Fibroblast of lung (primary cell): ENCODE results near the gene TCERG1L. TPM values are rescaled to one million over a fixed set of nuclear protein-coding genes. Genes with fewer than 3 reads are reported as not detected.

Source experiments
- DNase-seq, 2 donors: peaks; one replicate each; pipeline versions ENCODE4 v3.0.0 to v3.0.0-alpha.2; 2010; ENCODE audit warnings: low read depth in 2 of 2
- H2AFZ ChIP-seq: 2 replicates; pipeline ENCODE4 v1.5.1; 2012; ENCODE audit warnings: low read length, control low read depth, inconsistent platforms
- H3K27ac ChIP-seq: 2 replicates; pipeline ENCODE4 v1.5.1; 2011; ENCODE audit warnings: low read length, control low read depth; ENCODE audit not compliant: insufficient read depth
- H3K27me3 ChIP-seq: 2 replicates; pipeline ENCODE4 v1.5.1; 2011; ENCODE audit warnings: mild to moderate bottlenecking, low read length; ENCODE audit not compliant: control insufficient read depth, insufficient read depth
- H3K36me3 ChIP-seq: 2 replicates; pipeline ENCODE4 v1.5.1; 2011; ENCODE audit warnings: low read length; ENCODE audit not compliant: control insufficient read depth, insufficient read depth
- H3K4me1 ChIP-seq: 2 replicates; pipeline ENCODE4 v1.5.1; 2011; ENCODE audit warnings: low read length; ENCODE audit not compliant: control insufficient read depth, insufficient read depth; ENCODE audit errors: extremely low read depth
- H3K4me2 ChIP-seq: 2 replicates; pipeline ENCODE4 v1.5.1; 2011; ENCODE audit warnings: low read length, control low read depth; ENCODE audit not compliant: insufficient read depth; ENCODE audit errors: extremely low read depth
- H3K4me3 ChIP-seq, 4 experiments: fragments of 200-600 bp in 1 of 4; sonication (generic) in 1 of 4; replicated peaks in 1 of 4; 2 replicates each; pipeline ENCODE4 v1.5.1; 2011 to 2016; ENCODE audit warnings: low read length in 4 of 4, low read depth in 3 of 4, mild to moderate bottlenecking in 3 of 4, control low read depth in 2 of 4, inconsistent platforms in 1 of 4, mixed read lengths in 1 of 4; ENCODE audit not compliant: insufficient read depth in 1 of 4; ENCODE audit errors: control extremely low read depth in 1 of 4
- H3K79me2 ChIP-seq: 2 replicates; pipeline ENCODE4 v1.5.1; 2012; ENCODE audit warnings: mild to moderate bottlenecking, low read length, inconsistent platforms; ENCODE audit not compliant: control insufficient read depth, insufficient read depth
- H3K9ac ChIP-seq: 2 replicates; pipeline ENCODE4 v1.5.1; 2011; ENCODE audit warnings: mild to moderate bottlenecking, low read length, control low read depth; ENCODE audit not compliant: insufficient read depth
- H3K9me3 ChIP-seq: 2 replicates; pipeline ENCODE4 v1.5.1; 2012; ENCODE audit warnings: low read depth, low read length; ENCODE audit not compliant: control insufficient read depth, insufficient read depth
- H4K20me1 ChIP-seq: 2 replicates; pipeline ENCODE4 v1.5.1; 2011; ENCODE audit warnings: low read length; ENCODE audit not compliant: control insufficient read depth, insufficient read depth; ENCODE audit errors: extremely low read depth
- CTCF ChIP-seq, 2 donors: IDR thresholded peaks in 1 of 2; conservative IDR thresholded peaks in 1 of 2; 1 replicate in 1 of 2; 2 replicates in 1 of 2; pipeline ENCODE4 v1.5.1; 2011 to 2012; ENCODE audit warnings: low read length in 2 of 2, control low read depth in 1 of 2, inconsistent platforms in 1 of 2, low read depth in 1 of 2, mild to moderate bottlenecking in 1 of 2
- EZH2 ChIP-seq: IDR thresholded peaks from 2 replicates; pipeline ENCODE4 v1.5.1; 2012; ENCODE audit warnings: low read length, control low read depth, mild to moderate bottlenecking; ENCODE audit errors: missing control alignments
- polyA plus RNA-seq, 2 donors: library from polyadenylated mRNA; depleted of rRNA in 1 of 2; stranded (reverse) in 1 of 2; unstranded in 1 of 2; fragments of >200 nt; gene quantifications; 2 replicates each; pipeline ENCODE4 v1.2.1, GENCODE V29; 2011 to 2012; ENCODE audit warnings: missing spikeins in 1 of 2
- total RNA-seq: library from RNA; depleted of rRNA; stranded (reverse); fragments of >200 nt; gene quantifications from 2 replicates; pipeline ENCODE4 v1.2.1, GENCODE V29; 2014

The TCERG1L gene
- total and polyA plus RNA-seq, 2 donors (not counting 1 experiment from before 2014, with no cell fraction given): 0.02 TPM; not detected in 1

- H3K36me3 ChIP-seq: no peaks in the 10 kb centered on the region
- H3K27ac ChIP-seq: no peak overlapping the region
- no peak overlapping the region for H3K9ac ChIP-seq
- H3K4me1 ChIP-seq: no peaks in the 10 kb centered on the region
- H3K9me3 ChIP-seq: no peaks in the 10 kb centered on the region
- no peaks in the 10 kb centered on the region for H4K20me1 ChIP-seq
- no peaks in the 10 kb centered on the region for H3K79me2 ChIP-seq
- DNase-seq: no peak
- no peaks in the 10 kb centered on the region for H3K27me3 ChIP-seq
- no peak for TF ChIP-seq EZH2
- no peak for TF ChIP-seq CTCF (conservative IDR thresholded peaks at IDR 0.05 in 1 of 2, IDR thresholded peaks at IDR 0.05 in 1 of 2; ENCODE audit: low read depth in 1 of 2, low read length in 2 of 2)
- no peak overlapping the region for H3K4me2 ChIP-seq
- H2AFZ ChIP-seq: no peak overlapping the region
- H3K4me3 ChIP-seq: no peak overlapping the region
Measured at GRCh38 chr10:131099028-131099726, 212.3 kb downstream of the TCERG1L start.

GRCh38 chr10:131098416-131098952 lies 213.0 kb downstream of the TCERG1L start:
- no peaks in the 10 kb centered on the region for H4K20me1 ChIP-seq
- H3K4me2 ChIP-seq: no peak overlapping the region
- H2AFZ ChIP-seq: no peak overlapping the region
- H3K27ac ChIP-seq: no peak overlapping the region
- H3K4me1 ChIP-seq: no peaks in the 10 kb centered on the region
- no peak for DNase-seq
- no peaks in the 10 kb centered on the region for H3K9me3 ChIP-seq
- H3K79me2 ChIP-seq: no peaks in the 10 kb centered on the region
- H3K9ac ChIP-seq: no peak overlapping the region
- TF ChIP-seq CTCF (conservative IDR thresholded peaks at IDR 0.05 in 1 of 2, IDR thresholded peaks at IDR 0.05 in 1 of 2; ENCODE audit: low read depth in 1 of 2, low read length in 2 of 2): no peak
- no peak for TF ChIP-seq EZH2
- no peaks in the 10 kb centered on the region for H3K27me3 ChIP-seq
- H3K4me3 ChIP-seq: no peak overlapping the region
- no peaks in the 10 kb centered on the region for H3K36me3 ChIP-seq

GRCh38 chr10:131096031-131096430 lies 215.5 kb downstream of the TCERG1L start:
- no peaks in the 10 kb centered on the region for H3K27me3 ChIP-seq
- H3K4me3 ChIP-seq: no peak overlapping the region
- no peaks in the 10 kb centered on the region for H3K4me1 ChIP-seq
- H3K4me2 ChIP-seq: no peak overlapping the region
- H3K9ac ChIP-seq: no peak overlapping the region
- no peaks in the 10 kb centered on the region for H3K79me2 ChIP-seq
- no peak for TF ChIP-seq EZH2
- TF ChIP-seq CTCF (conservative IDR thresholded peaks at IDR 0.05 in 1 of 2, IDR thresholded peaks at IDR 0.05 in 1 of 2; ENCODE audit: low read depth in 1 of 2, low read length in 2 of 2): no peak
- no peaks in the 10 kb centered on the region for H3K9me3 ChIP-seq
- no peaks in the 10 kb centered on the region for H3K36me3 ChIP-seq
- H3K27ac ChIP-seq: no peak overlapping the region
- no peak overlapping the region for H2AFZ ChIP-seq
- DNase-seq: no peak
- no peaks in the 10 kb centered on the region for H4K20me1 ChIP-seq
